Measurements from ENCODE around the gene TACR3. TPM values are rescaled to one million over a fixed set of nuclear protein-coding genes. Genes with fewer than 3 reads are reported as not detected.
"Not testable (repeated sequence)": the region's sequence is repeated elsewhere in the genome, so short reads cannot be mapped to it uniquely, and the experiment has no call there.

Gene TACR3
- total RNA-seq, 1 donor from 2014 or later = not detected

DNA sequence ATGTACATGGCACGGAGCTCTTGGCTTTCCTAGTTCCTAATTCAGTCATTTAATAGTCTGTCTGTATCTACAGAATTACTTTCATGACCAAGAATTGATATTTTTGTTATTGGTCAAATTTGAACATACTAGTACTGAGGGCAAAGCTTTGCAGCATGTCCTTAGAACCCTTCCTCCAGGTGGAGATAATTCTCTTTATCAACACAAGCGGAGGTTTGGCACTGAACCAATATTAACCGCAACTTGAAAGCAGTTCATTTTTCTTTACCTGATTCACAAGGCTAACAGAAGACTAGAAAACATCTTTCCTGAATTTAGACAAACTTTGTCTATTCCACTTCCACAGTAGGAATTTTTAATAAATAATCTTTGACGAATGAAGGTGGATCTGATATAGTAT, 73.8 kb downstream of the TACR3 start:
- TF ChIP-seq, protein P1, sequence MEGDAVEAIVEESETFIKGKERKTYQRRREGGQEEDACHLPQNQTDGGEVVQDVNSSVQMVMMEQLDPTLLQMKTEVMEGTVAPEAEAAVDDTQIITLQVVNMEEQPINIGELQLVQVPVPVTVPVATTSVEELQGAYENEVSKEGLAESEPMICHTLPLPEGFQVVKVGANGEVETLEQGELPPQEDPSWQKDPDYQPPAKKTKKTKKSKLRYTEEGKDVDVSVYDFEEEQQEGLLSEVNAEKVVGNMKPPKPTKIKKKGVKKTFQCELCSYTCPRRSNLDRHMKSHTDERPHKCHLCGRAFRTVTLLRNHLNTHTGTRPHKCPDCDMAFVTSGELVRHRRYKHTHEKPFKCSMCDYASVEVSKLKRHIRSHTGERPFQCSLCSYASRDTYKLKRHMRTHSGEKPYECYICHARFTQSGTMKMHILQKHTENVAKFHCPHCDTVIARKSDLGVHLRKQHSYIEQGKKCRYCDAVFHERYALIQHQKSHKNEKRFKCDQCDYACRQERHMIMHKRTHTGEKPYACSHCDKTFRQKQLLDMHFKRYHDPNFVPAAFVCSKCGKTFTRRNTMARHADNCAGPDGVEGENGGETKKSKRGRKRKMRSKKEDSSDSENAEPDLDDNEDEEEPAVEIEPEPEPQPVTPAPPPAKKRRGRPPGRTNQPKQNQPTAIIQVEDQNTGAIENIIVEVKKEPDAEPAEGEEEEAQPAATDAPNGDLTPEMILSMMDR (conservative IDR thresholded peaks at IDR 0.05; ENCODE audit: low read depth, low read length) = no peak
- DNase-seq (ENCODE audit: low read depth) = no peak
- no peak overlapping the region for H3K4me3 ChIP-seq (ENCODE audit: low read depth, low read length)

GRCh38 chr4:103634236-103634635, 85.5 kb downstream of the TACR3 start:
- no peak for DNase-seq (ENCODE audit: low read depth)
- no peak overlapping the region for H3K4me3 ChIP-seq (ENCODE audit: low read depth, low read length)
- TF ChIP-seq, protein P1 (conservative IDR thresholded peaks at IDR 0.05; ENCODE audit: low read depth, low read length) = no peak

DNA sequence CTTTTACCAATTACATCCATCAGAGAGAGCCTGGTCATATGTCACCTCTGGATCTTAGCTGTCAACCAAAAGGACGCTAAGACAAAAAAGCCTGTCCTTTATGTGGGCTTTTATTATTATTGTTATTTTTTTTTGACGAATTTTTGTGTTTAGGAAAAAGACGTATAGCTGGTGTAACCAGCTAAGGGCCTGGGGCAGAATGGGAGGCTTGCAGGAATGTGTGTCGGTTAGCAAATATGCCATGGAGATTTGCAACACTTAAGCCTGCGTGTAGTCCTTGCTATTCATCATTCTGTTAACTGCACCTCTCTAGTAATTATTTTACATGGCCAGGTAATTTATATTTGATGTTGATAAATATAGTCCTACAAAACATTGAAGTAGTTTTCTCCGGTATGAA, 93.5 kb downstream of the TACR3 start:
- no peak overlapping the region for H3K4me3 ChIP-seq (ENCODE audit: low read depth, low read length)
- TF ChIP-seq, protein P1 (conservative IDR thresholded peaks at IDR 0.05; ENCODE audit: low read depth, low read length) = no peak
- no peak for DNase-seq (ENCODE audit: low read depth)

- TF ChIP-seq, protein P1 (conservative IDR thresholded peaks at IDR 0.05; ENCODE audit: low read depth, low read length) = no peak
- no peak for DNase-seq (ENCODE audit: low read depth)
- H3K4me3 ChIP-seq (ENCODE audit: low read depth, low read length) = no peak overlapping the region
Observed at GRCh38 chr4:103591841-103592240, 127.9 kb downstream of the TACR3 start.

DNA sequence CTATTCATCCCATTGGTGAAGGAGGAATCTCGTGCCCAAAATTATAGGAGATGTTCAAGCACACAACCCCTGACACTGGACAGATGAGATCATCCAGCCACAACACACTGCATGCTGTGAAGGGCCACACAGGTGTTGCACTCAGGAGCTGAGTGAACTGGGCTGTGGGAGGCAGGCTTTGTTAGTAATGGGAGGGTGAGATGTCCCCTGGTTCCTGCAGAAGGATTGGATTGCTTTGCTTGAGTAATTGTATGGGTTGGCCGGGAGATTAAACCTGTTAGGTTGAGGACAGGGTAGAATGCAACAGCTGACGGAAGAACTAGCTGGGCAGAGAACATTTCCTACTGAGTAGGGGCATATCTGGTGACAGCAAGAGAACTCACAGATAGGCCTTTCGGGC, 152.2 kb downstream of the TACR3 start:
- no peak for DNase-seq (ENCODE audit: low read depth)
- TF ChIP-seq, protein P1 (conservative IDR thresholded peaks at IDR 0.05; ENCODE audit: low read depth, low read length) = no peak
- no peak overlapping the region for H3K4me3 ChIP-seq (ENCODE audit: low read depth, low read length)

- H3K4me3 ChIP-seq (ENCODE audit: low read depth, low read length); DNase-seq (ENCODE audit: low read depth): not testable (repeated sequence)
Observed at GRCh38 chr4:103559178-103559577, 160.6 kb downstream of the TACR3 start.
